Measurements from ENCODE around the gene DOK6. TPM values are rescaled to one million over a fixed set of nuclear protein-coding genes. Genes with fewer than 3 reads are reported as not detected.

Gene DOK6
- total and polyA plus RNA-seq, 10 of the 15 experiments (the other 5 are each of a cell fraction or from before 2014, with no cell fraction given) = 0.01 to 0.09 (median 0.04) TPM; not detected in 4

GRCh38 chr18:69871363-69871762, 470.7 kb downstream of the DOK6 start:
- intact Hi-C loops (cut with micrococcal nuclease; ENCODE audit: unreplicated experiment) (no loop called here), in situ Hi-C loops (cut with MboI) (no loop called here)
- Histone ChIP-seq H4K20me1 (ENCODE audit: control insufficient read depth, insufficient read depth) (no peaks in the 10 kb centered on the region), H2AFZ (ENCODE audit: control insufficient read depth, low read depth, low read length) (no peak overlapping the region), H3K27ac (ENCODE audit: control insufficient read depth, insufficient read depth) (no peak overlapping the region), H3K4me1 (ENCODE audit: control insufficient read depth, insufficient read depth, low read length) (no peaks in the 10 kb centered on the region), H3K9ac (ENCODE audit: control insufficient read depth, insufficient read depth, low read length) (no peak overlapping the region), H3K9me3 (replicated peaks; ENCODE audit: control insufficient read depth, insufficient read depth, low read length) (no peaks in the 10 kb centered on the region), H3K36me3 (ENCODE audit: control insufficient read depth in 2 of 2, insufficient read depth in 2 of 2, low read length in 1 of 2) (peaks cover 0 to 5% of the 10 kb centered on the region in 2 experiments; a peak in 3 of 4 replicates), H3K79me2 (ENCODE audit: control insufficient read depth, insufficient read depth, low read length) (no peaks in the 10 kb centered on the region), H3K4me3 (no peak overlapping the region), H3K4me2 (ENCODE audit: control insufficient read depth, insufficient read depth) (no peak overlapping the region), H3K27me3 (replicated peaks in 1 of 2; ENCODE audit: control insufficient read depth in 2 of 2, insufficient read depth in 2 of 2, low read length in 1 of 2) (no peaks in the 10 kb centered on the region)
- 96% methylated on average over 2 of the region's 2 CpGs for WGBS (ENCODE audit: insufficient coverage, insufficient replicate concordance, low lambda C conversion rate, missing lambda C conversion rate)
- ATAC-seq (no peak), FAIRE-seq (no peak), DNase-seq (ENCODE audit: low read depth, low spot score) (no peak)
- ChIA-PET SMC1A (ENCODE audit: uncharacterized antibody, unreplicated experiment) (interaction anchor here (1.4 kb wide), 1 partner anchor 11 kb away, joined by 4 read pairs; no protein-coding TSS in a partner anchor), CTCF (interaction anchor here (0.6 kb wide), 1 partner anchor 979 kb away, joined by 3 read pairs; no protein-coding TSS in a partner anchor), RAD21 (ENCODE audit: unreplicated experiment) (no interaction called here), POLR2A (no interaction called here)
- no TSS peak for BruUV-seq (replicated peaks)
- TF ChIP-seq IRF5 (IDR thresholded peaks at IDR 0.05; ENCODE audit: borderline replicate concordance) (no peak), E4F1 (IDR thresholded peaks at IDR 0.05; ENCODE audit: borderline replicate concordance, partially characterized antibody) (no peak), ZBTB33 (IDR thresholded peaks at IDR 0.05) (no peak)
